ENCODE data around the gene FRRS1L. TPM values are rescaled to one million over a fixed set of nuclear protein-coding genes. Genes with fewer than 3 reads are reported as not detected.
A peak's percentile ranks its signal among the peaks of the same experiment; 100 is the strongest.

FRRS1L gene
- total and polyA plus RNA-seq, 2 of the 13 experiments (the other 11 are each of a cell fraction or from before 2014, with no cell fraction given): 0.02 to 0.03 TPM

- no peak for TF ChIP-seq ZNF407 (CRISPR knock-in tag; IDR thresholded peaks at IDR 0.05; ENCODE audit: not compliant biosample characterization)
- TF ChIP-seq NFKB2 (CRISPR knock-in tag; IDR thresholded peaks at IDR 0.05; ENCODE audit: borderline replicate concordance): 0 out of 2 replicates have a peak, but pooled peaks have one; percentile 6
- 0 out of 2 replicates have a peak, but pooled peaks have one; percentile 5 for TF ChIP-seq PPARG (CRISPR knock-in tag; conservative IDR thresholded peaks at IDR 0.05)
- no peak for TF ChIP-seq CEBPG (CRISPR knock-in tag; IDR thresholded peaks at IDR 0.05)
- peak; percentile 78 for TF ChIP-seq CREB1 (IDR thresholded peaks at IDR 0.05)
- no peak for TF ChIP-seq CREB1 (CRISPR knock-in tag; IDR thresholded peaks at IDR 0.05)
- TF ChIP-seq ATF3 (CRISPR knock-in tag; IDR thresholded peaks at IDR 0.05): peak; percentile 45; the same call in 1 of the 2 replicates
- no peak for TF ChIP-seq ZFP36L1 (CRISPR knock-in tag; IDR thresholded peaks at IDR 0.05)
- 0 out of 2 replicates have a peak, but pooled peaks have one; percentile 48 for TF ChIP-seq ZNF619 (CRISPR knock-in tag; IDR thresholded peaks at IDR 0.05)
- peak; percentile 77; the same call in 1 of the 2 replicates for TF ChIP-seq TFAP4 (IDR thresholded peaks at IDR 0.05; ENCODE audit: borderline replicate concordance, low read depth)
- peak; percentile 89 for TF ChIP-seq PRDM15 (CRISPR knock-in tag; IDR thresholded peaks at IDR 0.05)
- no peak for TF ChIP-seq HNRNPL (IDR thresholded peaks at IDR 0.05; ENCODE audit: low read depth, low read length)
- TF ChIP-seq PHF21A (CRISPR knock-in tag; IDR thresholded peaks at IDR 0.05): peak; percentile 86
These were observed 16.1 kb upstream of the FRRS1L start (continued) for GRCh38 chr9:109182940-109183798.

All from HepG2 (cell line).